Trophoblast cell (in vitro differentiated cells and primary cell): Measurements from ENCODE around the gene SRPX2.

Experiments used
- DNase-seq, 2 donors: peaks; one replicate each; pipeline ENCODE4 v3.0.0-alpha.2; 2016
- H2AFZ ChIP-seq: 2 replicates; pipeline ENCODE4 v1.6.1; 2013; ENCODE audit warnings: low read length, moderate library complexity, mild to moderate bottlenecking; ENCODE audit not compliant: insufficient read depth, poor library complexity
- H2AK5ac ChIP-seq: 2 replicates; pipeline ENCODE4 v1.6.1; 2013; ENCODE audit warnings: mild to moderate bottlenecking, low read length
- H2BK120ac ChIP-seq: 2 replicates; pipeline ENCODE4 v1.6.1; 2013; ENCODE audit warnings: low read length, mild to moderate bottlenecking, moderate library complexity; ENCODE audit not compliant: insufficient read depth, poor library complexity
- H2BK12ac ChIP-seq: 2 replicates; pipeline ENCODE4 v1.6.1; 2013; ENCODE audit warnings: mild to moderate bottlenecking, low read length, moderate library complexity
- H2BK5ac ChIP-seq: 2 replicates; pipeline ENCODE4 v1.6.1; 2013; ENCODE audit warnings: low read length, low read depth, moderate library complexity, mild to moderate bottlenecking; ENCODE audit not compliant: poor library complexity
- H3K14ac ChIP-seq: 2 replicates; pipeline ENCODE4 v1.6.1; 2013; ENCODE audit warnings: mild to moderate bottlenecking, low read length
- H3K18ac ChIP-seq: 2 replicates; pipeline ENCODE4 v1.6.1; 2013; ENCODE audit warnings: mild to moderate bottlenecking, low read length
- H3K23ac ChIP-seq: 2 replicates; pipeline ENCODE4 v1.6.1; 2013; ENCODE audit warnings: low read length
- H3K27ac ChIP-seq: 2 replicates; pipeline ENCODE4 v1.5.1; 2013; ENCODE audit warnings: low read depth, mild to moderate bottlenecking, inconsistent platforms, low read length, moderate library complexity
- H3K27me3 ChIP-seq: 2 replicates; pipeline ENCODE4 v1.6.1; 2013; ENCODE audit warnings: inconsistent platforms, mild to moderate bottlenecking, low read length, moderate library complexity; ENCODE audit not compliant: insufficient read depth
- H3K36me3 ChIP-seq, 2 experiments: 1 replicate in 1 of 2; 2 replicates in 1 of 2; pipeline ENCODE4 v1.6.1; 2013; ENCODE audit warnings: low read length in 2 of 2, mild to moderate bottlenecking in 2 of 2, moderate library complexity in 1 of 2; ENCODE audit not compliant: insufficient read depth in 2 of 2, control insufficient read depth in 1 of 2
- H3K4ac ChIP-seq: 2 replicates; pipeline ENCODE4 v1.6.1; 2013; ENCODE audit warnings: low read depth, mild to moderate bottlenecking, low read length, moderate library complexity
- H3K4me1 ChIP-seq, 2 experiments: 1 replicate in 1 of 2; 2 replicates in 1 of 2; pipeline ENCODE4 v1.6.1; 2013; ENCODE audit warnings: low read length in 2 of 2, mild to moderate bottlenecking in 2 of 2, moderate library complexity in 1 of 2; ENCODE audit not compliant: insufficient read depth in 2 of 2, control insufficient read depth in 1 of 2
- H3K4me2 ChIP-seq: 2 replicates; pipeline ENCODE4 v1.6.1; 2013; ENCODE audit warnings: inconsistent platforms, mild to moderate bottlenecking, low read length, moderate library complexity
- H3K4me3 ChIP-seq: 2 replicates; pipeline ENCODE4 v1.5.1; 2013; ENCODE audit warnings: mild to moderate bottlenecking, low read depth, low read length, inconsistent platforms
- H3K79me1 ChIP-seq: one replicate; pipeline ENCODE4 v1.6.1; 2013; ENCODE audit warnings: low read length
- H3K79me2 ChIP-seq: 2 replicates; pipeline ENCODE4 v1.6.1; 2013; ENCODE audit warnings: low read length, mild to moderate bottlenecking; ENCODE audit not compliant: control insufficient read depth, insufficient read depth, poor library complexity
- H3K9ac ChIP-seq: 2 replicates; pipeline ENCODE4 v1.6.1; 2013; ENCODE audit warnings: mild to moderate bottlenecking, low read length
- H3K9me3 ChIP-seq: 2 replicates; pipeline ENCODE4 v1.6.1; 2013; ENCODE audit warnings: low read depth, mild to moderate bottlenecking, control low read depth, inconsistent platforms, low read length; ENCODE audit not compliant: insufficient read depth
- H4K12ac ChIP-seq: 2 replicates; pipeline ENCODE4 v1.6.1; 2013; ENCODE audit warnings: low read depth, mild to moderate bottlenecking, low read length, moderate library complexity
- H4K8ac ChIP-seq: 2 replicates; pipeline ENCODE4 v1.6.1; 2013; ENCODE audit warnings: low read depth, mild to moderate bottlenecking, low read length, moderate library complexity
- H4K91ac ChIP-seq: one replicate; pipeline ENCODE4 v1.6.1; 2013; ENCODE audit warnings: low read depth, mild to moderate bottlenecking, low read length, moderate library complexity
- WGBS: extraction: QIAGEN DNeasy Blood & Tissue Kit; methylation state at CpG from one replicate; pipeline ENCODE4 v1.1.7; 2013; ENCODE audit warnings: missing lambda C conversion rate; ENCODE audit not compliant: insufficient read length, insufficient coverage; ENCODE audit errors: extremely low coverage; 5-methylcytosine and 5-hydroxymethylcytosine counted together

Gene SRPX2

DNA sequence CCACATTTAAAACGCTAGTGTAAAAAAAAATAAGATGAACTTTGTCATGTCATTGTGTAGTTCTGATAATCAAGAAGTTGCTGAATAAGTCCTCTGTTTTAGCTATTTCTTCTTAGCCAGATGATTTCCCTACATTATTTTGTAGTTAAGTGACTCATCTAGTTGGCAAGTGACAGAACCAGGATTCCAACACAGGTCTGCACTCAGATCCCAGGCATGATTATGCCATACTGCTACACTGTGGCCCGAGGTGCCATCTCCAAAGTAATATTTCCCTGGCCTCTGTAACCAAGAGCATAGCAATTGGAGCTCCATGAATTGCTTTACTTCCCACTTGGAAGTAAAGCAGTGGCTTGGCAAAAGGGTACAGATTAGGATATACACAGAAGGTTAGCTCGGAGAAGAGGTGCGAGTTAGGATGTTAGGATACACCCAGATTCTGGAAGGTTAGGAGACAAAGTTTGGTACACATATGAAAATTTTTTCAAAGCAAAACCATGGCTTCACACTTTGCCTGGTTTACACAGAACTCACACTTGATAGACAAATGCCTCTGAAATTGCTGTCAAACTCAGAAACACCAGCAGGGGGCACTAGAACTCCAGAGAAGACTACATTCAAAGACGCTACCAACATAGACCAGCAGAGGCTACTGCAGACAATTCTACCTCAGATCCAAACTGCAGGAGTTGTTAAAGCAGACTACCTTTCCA, 41.4 kb downstream of the SRPX2 start:
- Histone ChIP-seq H3K4me3 (no peak overlapping the region), H3K18ac (no peak overlapping the region)
- WGBS: no CpG with 5 or more reads among the region's 5 CpGs

DNA sequence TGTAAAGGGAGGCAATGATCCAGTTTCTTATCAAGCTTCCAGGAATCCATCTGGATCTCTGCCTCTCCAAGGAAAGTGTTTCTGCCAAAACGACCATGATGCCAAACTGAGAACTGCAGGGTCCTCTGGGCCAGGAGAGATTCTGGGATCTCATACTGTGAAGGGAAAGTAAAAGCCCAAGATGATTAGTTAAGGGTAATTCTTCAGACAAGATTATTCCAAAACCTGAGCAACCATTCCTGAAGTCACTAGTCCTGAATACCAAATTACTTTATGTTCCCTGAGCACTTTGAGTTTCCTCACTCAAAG, 42.0 kb downstream of the SRPX2 start:
- Histone ChIP-seq H2BK12ac (no peak overlapping the region), H3K79me2 (no peaks in the 10 kb centered on the region), H3K79me1 (no peaks in the 10 kb centered on the region), H2AK5ac (no peak overlapping the region), H3K14ac (no peak overlapping the region), H3K4me2 (no peak overlapping the region), H3K27ac (no peak overlapping the region), H2BK120ac (no peak overlapping the region), H2AFZ (no peak overlapping the region), H3K4me1 (no peaks in the 10 kb centered on the region), H2BK5ac (no peak overlapping the region), H4K8ac (no peak overlapping the region), H3K18ac (no peak overlapping the region), H3K4me3 (no peak overlapping the region), H3K23ac (no peak overlapping the region), H4K91ac (no peak overlapping the region), H3K9ac (no peak overlapping the region), H4K12ac (no peak overlapping the region), H3K4ac (no peak overlapping the region), H3K9me3 (no peaks in the 10 kb centered on the region), H3K27me3 (no peaks in the 10 kb centered on the region), H3K36me3 (no peaks in the 10 kb centered on the region)
- DNase-seq: no peak
- WGBS: no CpG with 5 or more reads among the region's 1 CpG

More for the DNA sequence above, 41.4 kb downstream of the SRPX2 start:
- peak; percentile 32 to 83 for DNase-seq
- H3K79me2 ChIP-seq: no peaks in the 10 kb centered on the region
- H3K14ac ChIP-seq: no peak overlapping the region
- no peaks in the 10 kb centered on the region for H3K27me3 ChIP-seq
- no peak overlapping the region for H4K8ac ChIP-seq
- no peaks in the 10 kb centered on the region for H3K36me3 ChIP-seq
- no peak overlapping the region for H3K4me2 ChIP-seq
- no peaks in the 10 kb centered on the region for H3K79me1 ChIP-seq
- no peaks in the 10 kb centered on the region for H3K4me1 ChIP-seq
- no peak overlapping the region for H3K9ac ChIP-seq
- no peak overlapping the region for H2BK120ac ChIP-seq
- no peaks in the 10 kb centered on the region for H3K9me3 ChIP-seq
- no peak overlapping the region for H2BK5ac ChIP-seq
- no peak overlapping the region for H3K23ac ChIP-seq
- no peak overlapping the region for H4K12ac ChIP-seq
- H4K91ac ChIP-seq: no peak overlapping the region
- no peak overlapping the region for H3K4ac ChIP-seq
- no peak overlapping the region for H2AFZ ChIP-seq
- no peak overlapping the region for H2BK12ac ChIP-seq
- H2AK5ac ChIP-seq: no peak overlapping the region
- H3K27ac ChIP-seq: no peak overlapping the region

DNA sequence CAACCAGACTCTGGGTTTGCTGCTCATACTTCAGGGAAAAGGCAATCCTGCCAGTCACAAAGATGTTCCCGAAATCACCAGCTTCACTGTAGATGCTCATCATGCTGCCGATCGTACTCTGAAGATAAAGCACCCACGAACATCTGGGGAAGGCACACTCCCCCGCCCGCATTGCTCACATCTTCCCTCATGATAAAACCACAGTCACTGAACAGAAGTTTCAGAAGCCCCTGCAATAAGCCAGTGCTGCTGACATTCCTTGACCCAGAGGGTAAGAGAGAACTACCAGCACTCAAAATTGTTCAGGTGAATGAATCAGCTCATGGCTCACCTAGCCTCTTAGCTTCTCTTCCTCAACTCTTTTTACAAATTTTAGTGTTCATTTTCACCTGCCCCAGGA, 43.1 kb downstream of the SRPX2 start:
- Histone ChIP-seq H3K4me3 (no peak overlapping the region), H2BK120ac (no peak overlapping the region), H4K8ac (no peak overlapping the region), H3K4me1 (no peaks in the 10 kb centered on the region), H3K9ac (no peak overlapping the region), H3K79me1 (no peaks in the 10 kb centered on the region), H2BK5ac (no peak overlapping the region), H3K14ac (no peak overlapping the region), H4K12ac (no peak overlapping the region), H3K4me2 (no peak overlapping the region), H3K9me3 (no peaks in the 10 kb centered on the region), H3K23ac (no peak overlapping the region), H2AK5ac (no peak overlapping the region), H3K4ac (no peak overlapping the region), H3K18ac (no peak overlapping the region), H2BK12ac (no peak overlapping the region), H4K91ac (no peak overlapping the region), H2AFZ (no peak overlapping the region), H3K36me3 (no peaks in the 10 kb centered on the region), H3K27ac (no peak overlapping the region), H3K79me2 (no peaks in the 10 kb centered on the region), H3K27me3 (no peaks in the 10 kb centered on the region)
- DNase-seq: no peak
- no CpG with 5 or more reads among the region's 6 CpGs for WGBS

DNA sequence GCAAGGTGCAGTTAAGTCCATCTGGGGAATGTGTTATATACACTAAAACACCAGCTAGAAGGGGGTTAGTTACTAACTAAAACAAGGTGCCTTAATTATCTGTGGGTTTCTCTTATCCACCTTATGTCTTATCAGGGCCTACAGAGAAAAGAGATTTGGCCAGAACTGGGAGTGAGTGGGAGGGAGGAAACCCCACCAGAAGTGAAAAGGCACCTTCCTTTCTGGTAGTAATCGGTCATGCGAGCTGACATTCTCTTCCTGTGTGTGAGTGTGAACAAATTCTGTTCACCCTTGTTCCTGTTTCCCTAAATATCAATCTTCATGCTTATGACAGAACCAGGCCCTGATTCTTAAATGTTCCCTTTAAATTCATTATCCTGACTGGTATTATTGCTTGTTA, 43.5 kb downstream of the SRPX2 start:
- Histone ChIP-seq H2AK5ac (no peak overlapping the region), H4K91ac (no peak overlapping the region)
- WGBS: no CpG with 5 or more reads among the region's 2 CpGs

More for the DNA sequence above, 43.5 kb downstream of the SRPX2 start:
- Histone ChIP-seq H3K4ac (no peak overlapping the region), H3K79me1 (no peaks in the 10 kb centered on the region), H2AFZ (no peak overlapping the region), H3K4me2 (no peak overlapping the region), H3K79me2 (no peaks in the 10 kb centered on the region), H3K4me3 (no peak overlapping the region), H3K14ac (no peak overlapping the region), H2BK5ac (no peak overlapping the region), H4K8ac (no peak overlapping the region), H3K4me1 (no peaks in the 10 kb centered on the region), H3K27ac (no peak overlapping the region), H3K9me3 (no peaks in the 10 kb centered on the region), H2BK120ac (no peak overlapping the region), H3K9ac (no peak overlapping the region), H3K36me3 (no peaks in the 10 kb centered on the region), H3K18ac (no peak overlapping the region), H3K27me3 (no peaks in the 10 kb centered on the region), H2BK12ac (no peak overlapping the region), H4K12ac (no peak overlapping the region), H3K23ac (no peak overlapping the region)
- no peak for DNase-seq
